ENCODE results near the gene ETS1. TPM values are rescaled to one million over a fixed set of nuclear protein-coding genes. Genes with fewer than 3 reads are reported as not detected.

The ETS1 gene
- total and polyA plus RNA-seq, 12 donors = 9.6 to 61.7 (median 43.1) TPM

GRCh38 chr11:128579798-128580504 is 7.4 kb downstream of the ETS1 start:
- no peaks in the 10 kb centered on the region for H3K9me3 ChIP-seq (replicated peaks in 1 of 3)
- no peaks in the 10 kb centered on the region for H3K27me3 ChIP-seq
- no peak overlapping the region for H3K27ac ChIP-seq
- H3K4me3 ChIP-seq = no peak overlapping the region
- intact Hi-C loops (cut with DNase I) = no loop called here
- DNase-seq = no peak
- TF ChIP-seq CTCF (IDR thresholded peaks at IDR 0.05) = no peak
- no peak for TF ChIP-seq POLR2A (IDR thresholded peaks at IDR 0.05)
- no peaks in the 10 kb centered on the region for H3K36me3 ChIP-seq (replicated peaks in 1 of 2)
- WGBS, 4 donors = 67 to 81% (median 73%) methylated on average over 4 of the region's 4 CpGs
- H3K4me1 ChIP-seq (replicated peaks in 1 of 2) = peaks cover 3 to 6% of the 10 kb centered on the region in 2 donors

GRCh38 chr11:128576555-128576954 is 10.8 kb downstream of the ETS1 start:
- H3K27me3 ChIP-seq = no peaks in the 10 kb centered on the region
- no peak overlapping the region for H3K4me3 ChIP-seq
- no peak for TF ChIP-seq POLR2A (IDR thresholded peaks at IDR 0.05)
- TF ChIP-seq CTCF (IDR thresholded peaks at IDR 0.05) = no peak
- H3K36me3 ChIP-seq (replicated peaks in 1 of 2) = no peaks in the 10 kb centered on the region
- H3K27ac ChIP-seq = peak overlapping the region in 1 of 5 donors; percentile 68
- no peaks in the 10 kb centered on the region for H3K9me3 ChIP-seq (replicated peaks in 1 of 3)
- WGBS, 4 donors = 30 to 45% (median 37%) methylated on average over 8 of the region's 8 CpGs
- no peak for DNase-seq
- intact Hi-C loops (cut with DNase I) = no loop called here
- peaks cover 3 to 6% of the 10 kb centered on the region in 2 donors for H3K4me1 ChIP-seq (replicated peaks in 1 of 2)

GRCh38 chr11:128575961-128576350 is 11.4 kb downstream of the ETS1 start:
- peaks cover 3 to 6% of the 10 kb centered on the region in 2 donors for H3K4me1 ChIP-seq (replicated peaks in 1 of 2)
- H3K4me3 ChIP-seq = no peak overlapping the region
- TF ChIP-seq POLR2A (IDR thresholded peaks at IDR 0.05) (no peak), CTCF (IDR thresholded peaks at IDR 0.05) (no peak)
- peak in 3 of 7 donors; percentile 31 to 73 (median 32) for DNase-seq
- intact Hi-C loops (cut with DNase I) = no loop called here
- no peaks in the 10 kb centered on the region for H3K27me3 ChIP-seq
- peak overlapping the region in 2 of 5 donors; percentile 3 to 41 for H3K27ac ChIP-seq
- H3K9me3 ChIP-seq (replicated peaks in 1 of 3) = no peaks in the 10 kb centered on the region
- WGBS, 4 donors = 16 to 25% (median 21%) methylated on average over 4 of the region's 4 CpGs
- no peaks in the 10 kb centered on the region for H3K36me3 ChIP-seq (replicated peaks in 1 of 2)

- peak overlapping the region in 2 of 5 donors; percentile 3 to 41 for H3K27ac ChIP-seq
These were observed 12.0 kb downstream of the ETS1 start for GRCh38 chr11:128575174-128575960.

More at GRCh38 chr11:128575174-128575960, 12.0 kb downstream of the ETS1 start:
- H3K4me1 ChIP-seq (replicated peaks in 1 of 2) = peaks cover 3 to 6% of the 10 kb centered on the region in 2 donors
- H3K9me3 ChIP-seq (replicated peaks in 1 of 3) = no peaks in the 10 kb centered on the region
- TF ChIP-seq POLR2A (IDR thresholded peaks at IDR 0.05) (no peak), CTCF (IDR thresholded peaks at IDR 0.05) (no peak)
- 52 to 62% (median 53%) methylated on average over 9 of the region's 9 CpGs for WGBS, 4 donors
- no peak for DNase-seq
- no peak overlapping the region for H3K4me3 ChIP-seq
- no peaks in the 10 kb centered on the region for H3K36me3 ChIP-seq (replicated peaks in 1 of 2)
- H3K27me3 ChIP-seq = no peaks in the 10 kb centered on the region
- intact Hi-C loops (cut with DNase I) = no loop called here

Data from adrenal gland (tissue), 12 donors.